ENCODE measurements around the gene TMEM37. TPM values are rescaled to one million over a fixed set of nuclear protein-coding genes. Genes with fewer than 3 reads are reported as not detected.
"Not testable (repeated sequence)": the region's sequence is repeated elsewhere in the genome, so short reads cannot be mapped to it uniquely, and the experiment has no call there.

TMEM37 gene
- total RNA-seq, 4 donors from 2014 or later: 1.7 to 2.8 (median 2.2) TPM

- Histone ChIP-seq H3K4me1 (peaks cover 0 to 3% (median 0%) of the 10 kb centered on the region in 4 donors), H3K9me3 (no peaks in the 10 kb centered on the region), H3K36me3 (no peaks in the 10 kb centered on the region), H3K27ac (replicated peaks in 1 of 4) (no peak overlapping the region), H3K27me3 (peaks cover 0 to 14% (median 0%) of the 10 kb centered on the region in 4 donors), H3K4me3 (no peak overlapping the region)
- DNase-seq (ENCODE audit: extremely low spot score): no peak
- intact Hi-C loops (cut with DNase I): no loop called here
- TF ChIP-seq POLR2AphosphoS5 (IDR thresholded peaks at IDR 0.05) (no peak), CTCF (IDR thresholded peaks at IDR 0.05) (no peak), EP300 (IDR thresholded peaks at IDR 0.05) (no peak), POLR2A (IDR thresholded peaks at IDR 0.05; ENCODE audit: low read depth) (no peak)
- WGBS: 84% methylated on average over 5 of the region's 5 CpGs
Observed at GRCh38 chr2:119402106-119402505, 29.5 kb upstream of the TMEM37 start.

- Histone ChIP-seq H3K9me3 (no peaks in the 10 kb centered on the region), H3K27me3 (peaks cover 0 to 14% (median 0%) of the 10 kb centered on the region in 4 donors), H3K4me3 (no peak overlapping the region), H3K27ac (replicated peaks in 1 of 4) (no peak overlapping the region), H3K4me1 (peaks cover 0 to 3% (median 1%) of the 10 kb centered on the region in 4 donors), H3K36me3 (no peaks in the 10 kb centered on the region)
- TF ChIP-seq POLR2A (IDR thresholded peaks at IDR 0.05; ENCODE audit: low read depth): no peak
- TF ChIP-seq EP300 (IDR thresholded peaks at IDR 0.05): no peak
- TF ChIP-seq CTCF (IDR thresholded peaks at IDR 0.05): no peak
- TF ChIP-seq POLR2AphosphoS5 (IDR thresholded peaks at IDR 0.05): no peak
- intact Hi-C loops (cut with DNase I): no loop called here
- WGBS: 81% methylated on average over 10 of the region's 10 CpGs
- no peak for DNase-seq (ENCODE audit: extremely low spot score)
Observed at GRCh38 chr2:119402645-119403560, 28.8 kb upstream of the TMEM37 start.

- H3K27me3 ChIP-seq: peaks cover 0 to 14% (median 0%) of the 10 kb centered on the region in 4 donors
- DNase-seq (ENCODE audit: extremely low spot score); H3K36me3 ChIP-seq; H3K9me3 ChIP-seq; H3K27ac ChIP-seq (replicated peaks in 1 of 4); H3K4me1 ChIP-seq; intact Hi-C loops (cut with DNase I); H3K4me3 ChIP-seq: not testable (repeated sequence)
- 87% methylated on average over 12 of the region's 12 CpGs for WGBS
Observed at GRCh38 chr2:119403618-119404017, 28.0 kb upstream of the TMEM37 start.

- Histone ChIP-seq H3K4me1 (peaks cover 0 to 6% (median 2%) of the 10 kb centered on the region in 4 donors), H3K9me3 (no peaks in the 10 kb centered on the region), H3K27me3 (peaks cover 0 to 14% (median 0%) of the 10 kb centered on the region in 4 donors), H3K27ac (replicated peaks in 1 of 4) (no peak overlapping the region), H3K4me3 (no peak overlapping the region), H3K36me3 (no peaks in the 10 kb centered on the region)
- TF ChIP-seq EP300 (IDR thresholded peaks at IDR 0.05) (no peak), POLR2A (IDR thresholded peaks at IDR 0.05; ENCODE audit: low read depth) (no peak), POLR2AphosphoS5 (IDR thresholded peaks at IDR 0.05) (no peak), CTCF (IDR thresholded peaks at IDR 0.05) (no peak)
- no peak for DNase-seq (ENCODE audit: extremely low spot score)
- intact Hi-C loops (cut with DNase I): no loop called here
- 100% methylated on average over 2 of the region's 2 CpGs for WGBS
Observed at GRCh38 chr2:119405151-119405550, 26.5 kb upstream of the TMEM37 start.

GRCh38 chr2:119407430-119408220, 24.0 kb upstream of the TMEM37 start:
- no peak overlapping the region for H3K4me3 ChIP-seq
- intact Hi-C loops (cut with DNase I): loop anchor here (1.0 kb wide), 1 partner anchor 69 kb away; no protein-coding TSS in a partner anchor
- no peak for DNase-seq (ENCODE audit: extremely low spot score)
- H3K36me3 ChIP-seq: no peaks in the 10 kb centered on the region
- H3K27ac ChIP-seq (replicated peaks in 1 of 4): no peak overlapping the region
- peaks cover 0 to 14% (median 0%) of the 10 kb centered on the region in 4 donors for H3K27me3 ChIP-seq
- TF ChIP-seq POLR2A (IDR thresholded peaks at IDR 0.05; ENCODE audit: low read depth) (no peak), POLR2AphosphoS5 (IDR thresholded peaks at IDR 0.05) (no peak), CTCF (IDR thresholded peaks at IDR 0.05) (peak; percentile 78 to 82 (median 80)), EP300 (IDR thresholded peaks at IDR 0.05) (no peak)
- WGBS: 62% methylated on average over 5 of the region's 7 CpGs
- peaks cover 0 to 6% (median 2%) of the 10 kb centered on the region in 4 donors for H3K4me1 ChIP-seq
- no peaks in the 10 kb centered on the region for H3K9me3 ChIP-seq
